NCI-H187 (cell line): Measurements from ENCODE around the gene RTKN2.
"Not testable (repeated sequence)": the region's sequence is repeated elsewhere in the genome, so short reads cannot be mapped to it uniquely, and the experiment has no call there.

Experiments
- DNase-seq, 2 experiments: peaks; one replicate each; lab custom pipeline; 2025; lab: John Stamatoyannopoulos, UW

RTKN2 gene

DNA sequence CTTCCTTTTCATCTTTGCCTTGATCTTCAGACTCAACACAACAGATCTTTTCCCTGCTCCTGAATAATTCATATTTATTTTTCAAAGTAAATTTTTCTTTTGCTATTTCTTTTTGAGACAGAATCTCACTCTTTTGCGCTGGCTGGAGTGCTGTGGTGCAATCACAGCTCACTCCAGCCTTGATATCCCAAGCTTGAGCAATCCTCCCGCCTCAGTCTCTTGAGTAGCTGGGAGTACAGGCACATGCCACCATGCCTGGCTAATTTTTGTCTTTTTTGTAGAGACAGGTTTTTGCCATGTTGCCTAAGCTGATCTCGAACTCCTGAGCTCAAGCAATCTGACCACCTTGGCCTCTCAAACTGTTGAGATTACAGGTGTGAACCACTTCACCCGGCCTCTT is 9.2 kb downstream of the RTKN2 start:
- DNase-seq, result no peak

DNA sequence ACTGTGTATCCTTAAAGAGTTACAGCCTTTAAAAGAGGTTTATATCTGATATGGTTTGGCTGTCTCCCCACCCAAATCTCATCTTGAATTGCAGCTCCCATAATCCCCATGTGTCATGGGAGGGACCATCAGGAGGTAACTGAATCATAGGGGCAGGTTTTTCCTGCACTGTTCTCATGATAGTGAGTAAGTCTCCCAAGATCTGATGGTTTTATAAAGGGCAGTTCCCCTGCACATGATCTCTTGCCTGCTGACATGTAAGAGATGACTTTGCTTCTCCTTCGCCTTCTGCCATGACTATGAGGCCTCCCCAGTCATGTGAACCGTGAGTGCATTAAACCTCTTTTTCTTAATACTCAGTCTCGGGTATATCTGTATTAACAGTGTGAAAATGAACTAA is 9.7 kb downstream of the RTKN2 start:
- no peak for DNase-seq

DNA sequence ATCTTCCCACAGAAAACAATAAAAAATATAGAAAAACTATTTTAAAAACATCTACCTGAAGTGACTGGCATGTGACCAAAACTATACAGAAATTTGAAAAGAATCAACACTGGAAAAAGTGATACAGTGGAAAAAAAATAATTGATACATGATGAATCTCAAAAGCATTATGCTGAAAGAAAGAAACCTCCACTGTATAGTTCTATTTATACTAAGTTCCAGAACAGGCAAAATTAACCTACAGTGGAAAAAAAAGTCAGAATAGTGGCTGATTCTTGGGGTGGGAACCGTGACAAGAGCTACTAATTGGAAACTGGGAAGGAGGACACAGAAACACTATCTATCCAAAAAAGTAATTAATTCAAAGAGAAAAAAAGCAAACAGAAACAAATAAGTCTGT is 14.9 kb downstream of the RTKN2 start:
- no peak for DNase-seq

DNA sequence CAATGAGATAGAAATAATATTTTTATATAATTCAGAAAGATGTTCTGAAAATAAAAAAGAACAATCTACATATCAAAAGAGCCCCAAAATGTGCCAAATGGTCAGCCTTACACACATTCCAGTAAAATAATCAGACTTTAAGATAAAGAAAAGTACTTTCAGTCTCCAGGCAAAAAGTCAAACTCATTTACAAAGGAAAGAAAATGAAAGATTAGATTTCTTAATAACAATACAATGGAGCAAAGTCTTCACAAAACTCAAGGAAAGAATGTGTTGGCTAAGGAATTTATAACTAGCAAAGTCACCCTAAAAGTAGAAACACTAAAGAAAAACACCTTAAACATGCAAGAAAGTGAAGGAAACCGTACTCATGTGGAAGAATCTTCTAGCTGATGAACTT is 16.6 kb downstream of the RTKN2 start:
- no peak for DNase-seq

DNA sequence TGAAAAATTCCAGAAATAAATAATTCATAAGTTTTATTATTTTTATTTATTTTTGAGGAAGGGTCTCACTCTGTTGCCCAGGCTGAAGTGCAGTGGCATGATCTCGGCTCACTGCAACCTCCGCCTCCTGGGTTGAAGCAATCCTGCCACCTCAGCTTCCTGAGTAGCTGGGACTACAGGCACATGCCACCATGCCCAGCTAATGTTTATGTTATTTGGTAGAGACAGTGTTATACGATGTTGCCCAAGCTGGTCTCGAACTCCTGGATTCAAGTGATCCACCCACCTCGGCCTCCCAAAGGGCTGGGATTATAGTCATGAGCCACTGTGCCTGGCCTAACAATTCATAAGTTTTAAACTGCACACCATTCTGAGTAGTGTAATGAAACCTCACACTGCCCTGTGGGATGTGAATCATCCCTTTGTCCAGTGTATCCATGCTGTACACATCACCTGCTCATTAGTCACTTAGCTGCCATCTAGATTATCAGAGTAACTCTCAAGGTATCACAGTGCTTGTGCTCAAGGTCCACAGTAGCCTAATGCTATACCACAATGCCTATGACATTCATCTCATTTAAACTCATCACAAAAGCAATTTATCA is 17.9 kb downstream of the RTKN2 start:
- no peak for DNase-seq

DNA sequence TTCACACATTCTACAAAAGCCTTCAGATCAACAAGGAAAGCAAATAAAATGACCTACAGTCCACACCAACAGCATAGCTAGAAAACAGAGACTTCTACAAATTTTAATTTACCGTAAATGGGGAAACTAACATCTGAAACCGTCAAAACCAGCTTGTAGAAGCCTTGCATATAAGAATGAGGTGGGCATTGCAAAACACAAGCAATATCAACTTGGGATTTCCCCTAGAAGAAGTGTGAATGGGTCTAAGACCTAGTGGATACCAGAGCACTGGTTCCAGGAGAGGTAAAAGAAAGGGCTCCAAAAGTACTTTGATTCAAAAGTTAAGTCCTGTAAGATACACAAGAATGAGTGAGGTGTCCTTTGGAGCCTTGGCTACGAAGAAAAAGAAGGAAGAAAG is 18.7 kb downstream of the RTKN2 start:
- DNase-seq, result no peak

DNA sequence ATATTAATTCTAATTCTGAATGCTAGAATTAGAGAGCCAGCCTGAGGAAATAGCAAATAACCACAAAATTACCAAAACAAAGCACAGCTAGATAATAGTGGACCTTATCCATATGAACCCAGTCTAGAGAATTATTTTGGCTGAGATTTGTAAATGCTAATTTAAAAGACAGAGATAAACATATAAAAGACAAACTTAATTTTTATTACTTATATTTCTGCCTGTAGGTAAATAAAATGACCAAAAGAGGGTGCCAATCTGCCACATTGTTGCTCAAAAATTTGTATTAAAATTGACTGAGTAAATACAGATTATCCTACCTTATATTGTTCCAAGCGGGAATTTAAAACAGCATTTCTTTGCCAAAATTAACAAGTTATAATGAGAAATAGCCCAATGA is 20.2 kb downstream of the RTKN2 start:
- no peak for DNase-seq

DNA sequence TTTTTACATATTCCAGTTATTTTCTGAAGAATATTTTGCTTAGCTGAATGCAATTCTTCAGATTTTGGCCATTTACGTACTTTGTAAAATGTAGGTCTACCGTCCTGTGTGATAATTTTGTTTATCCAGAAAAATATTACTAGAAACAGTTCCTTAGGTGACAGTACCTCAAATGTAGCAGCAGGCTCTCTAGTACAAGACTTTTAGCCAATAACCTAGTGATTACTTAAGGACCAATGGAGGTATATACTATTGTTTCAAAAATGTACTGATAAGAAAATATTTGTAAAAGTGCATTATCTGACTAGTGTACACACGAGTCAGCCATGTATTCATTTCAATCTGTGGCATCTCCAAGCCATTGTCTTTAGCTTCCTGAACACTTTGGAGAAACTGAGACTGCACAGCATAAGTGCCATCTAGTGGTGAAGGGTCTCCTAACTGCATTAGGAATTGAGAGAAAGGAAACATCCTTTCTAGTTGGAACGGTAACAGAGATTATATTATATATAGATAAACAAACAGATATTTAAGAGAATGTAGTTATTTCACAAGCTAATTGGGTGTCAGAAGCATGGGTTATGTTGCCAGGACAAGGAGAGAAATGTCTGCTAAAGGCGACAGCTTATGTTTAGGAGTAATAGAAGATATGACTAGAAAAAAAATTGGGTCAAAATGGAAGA is 23.7 kb downstream of the RTKN2 start:
- peak in 1 of 2 experiments; percentile 1 for DNase-seq

DNA sequence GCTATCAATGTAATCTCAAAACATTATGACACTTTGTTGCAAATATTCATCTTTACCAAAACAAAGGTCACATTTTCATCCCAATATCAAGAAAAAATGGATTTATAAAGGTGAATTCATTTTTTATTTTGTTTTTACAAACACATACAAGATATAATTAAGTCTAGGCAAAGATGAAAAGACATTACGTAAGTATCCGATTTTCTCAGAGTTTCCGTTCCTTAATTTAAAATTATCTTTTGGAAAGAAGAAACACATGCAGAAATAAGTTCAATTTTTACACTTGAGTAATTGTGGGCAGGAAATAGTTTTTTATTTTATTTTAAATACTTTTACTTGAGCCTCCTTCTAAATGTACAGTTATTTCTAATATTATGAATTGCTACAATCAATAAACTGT is 24.6 kb downstream of the RTKN2 start:
- no peak for DNase-seq

DNA sequence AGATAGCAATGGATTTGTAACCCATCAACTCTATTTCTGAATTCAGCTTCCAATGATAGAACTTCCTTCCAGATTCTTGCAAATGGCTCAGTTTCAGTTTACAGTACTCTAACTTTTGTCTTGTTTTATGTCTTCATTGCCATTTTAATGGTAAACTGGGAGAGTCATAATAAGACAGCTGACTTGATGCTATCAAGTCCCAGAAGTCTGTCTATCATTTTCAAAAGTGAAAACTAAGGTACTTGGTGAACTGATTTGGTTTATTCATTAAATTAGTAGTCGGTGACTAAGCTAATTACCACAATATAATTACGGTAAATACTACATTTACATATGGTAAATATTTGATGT is 25.0 kb downstream of the RTKN2 start:
- no peak for DNase-seq

DNA sequence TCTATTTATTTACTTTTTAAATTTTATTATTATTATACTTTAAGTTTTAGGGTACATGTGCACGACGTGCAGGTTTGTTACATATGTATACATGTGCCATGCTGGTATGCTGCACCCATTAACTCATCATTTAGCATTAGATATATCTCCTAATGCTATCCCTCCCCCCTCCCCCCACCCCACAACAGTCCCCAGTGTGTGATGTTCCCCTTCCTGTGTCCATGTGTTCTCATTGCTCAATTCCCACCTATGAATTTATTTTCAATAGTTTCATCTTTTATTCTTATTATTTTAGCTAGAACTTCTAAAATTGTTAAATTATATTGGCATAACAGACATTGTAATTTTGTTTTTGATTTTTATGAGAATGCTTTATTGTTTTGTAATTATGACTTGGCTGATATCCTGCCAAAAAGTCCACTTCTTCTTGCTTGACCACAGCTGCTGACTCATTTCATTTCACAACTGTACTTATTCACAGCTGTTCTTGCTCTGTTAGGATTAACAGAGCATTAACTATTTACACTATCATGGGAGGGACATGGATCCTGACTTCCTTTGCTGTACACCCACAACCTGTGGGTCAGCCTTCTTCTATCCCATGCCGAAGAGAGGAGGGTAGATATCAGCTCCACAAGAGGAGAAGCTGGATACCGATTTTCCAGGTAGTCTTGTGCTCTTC is 25.5 kb downstream of the RTKN2 start:
- DNase-seq, result not testable (repeated sequence)

DNA sequence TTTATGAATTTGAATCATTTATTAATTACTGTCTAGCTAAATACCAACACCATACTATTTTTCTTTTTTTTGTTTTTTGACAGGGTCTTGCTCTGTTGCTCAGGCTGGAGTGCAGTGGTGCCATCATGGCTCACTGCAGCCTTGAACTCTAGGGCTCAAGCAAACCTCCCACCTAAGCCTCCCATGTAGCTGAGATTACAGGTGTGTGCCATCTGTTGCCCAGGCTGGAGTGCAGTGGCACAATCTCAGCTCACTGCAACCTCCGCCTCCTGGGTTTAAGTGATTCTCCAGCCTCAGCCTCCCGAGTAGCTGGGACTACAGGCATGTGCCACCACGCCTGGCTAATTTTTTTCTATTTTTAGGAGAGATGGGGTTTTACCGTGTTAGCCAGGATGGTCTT is 27.1 kb downstream of the RTKN2 start:
- DNase-seq, result not testable (repeated sequence)

DNA sequence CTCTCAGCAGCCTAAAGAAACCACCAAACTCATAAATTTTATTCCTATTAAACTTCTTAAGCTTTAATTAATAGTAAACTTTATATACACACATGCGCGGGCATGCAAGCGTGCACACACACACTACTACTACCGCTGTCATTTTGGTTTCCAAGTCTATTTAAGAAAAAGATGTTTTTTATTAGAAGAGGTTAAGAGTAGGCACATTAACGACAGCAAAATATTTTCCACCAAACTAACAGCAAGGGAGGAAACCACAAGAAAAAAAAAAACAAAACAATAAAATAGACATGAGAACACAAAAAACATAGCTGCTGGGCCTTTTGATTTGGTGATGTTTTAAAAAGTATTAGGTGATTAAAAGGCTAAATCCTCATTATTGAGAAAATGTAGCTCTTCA is 28.6 kb downstream of the RTKN2 start:
- DNase-seq, result no peak

DNA sequence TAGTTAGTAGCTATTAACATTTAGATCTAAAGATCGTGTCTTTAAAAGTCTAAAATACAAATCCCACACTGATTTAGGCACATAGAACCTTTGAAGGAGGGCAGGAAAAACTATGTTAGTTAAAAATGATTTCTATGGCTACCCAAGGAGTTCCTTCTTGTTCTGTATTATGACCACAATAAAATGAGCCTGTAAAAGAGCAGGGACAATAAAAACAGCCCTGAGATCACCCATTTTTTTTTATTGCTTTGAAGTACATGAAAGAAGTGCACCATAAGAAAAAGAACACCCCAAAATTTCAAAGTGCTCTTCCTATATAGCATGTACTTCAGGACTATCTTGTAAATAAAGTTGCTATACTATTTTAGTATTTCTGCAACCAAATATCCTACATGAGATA is 29.8 kb downstream of the RTKN2 start:
- DNase-seq, result no peak

DNA sequence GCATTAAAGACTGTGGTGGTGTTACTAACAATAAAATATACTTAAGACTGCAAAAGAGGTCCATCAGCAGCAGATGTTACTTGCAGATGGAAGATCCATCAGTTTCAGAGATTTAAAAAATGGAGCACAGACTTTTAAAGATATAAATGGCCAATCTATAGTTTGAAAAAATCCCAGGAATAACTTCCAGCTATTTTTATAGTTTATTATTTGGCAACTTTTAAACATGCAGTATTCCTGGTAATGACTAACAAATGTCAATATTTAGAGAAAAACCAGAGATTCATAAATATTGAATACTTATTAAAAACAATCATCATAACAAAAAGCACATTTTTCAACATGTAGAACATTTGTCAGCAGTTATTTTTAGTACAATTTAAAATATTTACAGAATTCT is 30.7 kb downstream of the RTKN2 start:
- no peak for DNase-seq

DNA sequence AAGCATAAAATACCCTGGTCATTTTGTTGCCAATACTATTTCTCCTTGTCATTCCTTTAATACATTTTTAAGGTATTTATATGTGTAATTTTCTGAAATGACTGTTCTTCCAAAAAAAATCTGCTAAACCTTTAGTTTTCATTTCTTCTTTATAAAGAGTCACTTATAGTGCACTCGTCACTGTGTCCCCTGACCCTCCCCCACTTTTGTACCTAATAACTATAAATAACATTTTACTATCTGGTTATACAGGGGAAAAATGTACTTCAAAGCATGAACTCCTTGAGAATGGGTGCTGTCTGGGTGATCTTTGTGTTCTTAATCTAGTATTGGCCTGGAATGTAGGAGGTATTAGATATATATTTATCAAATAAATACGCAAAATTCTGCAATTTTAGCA is 31.1 kb downstream of the RTKN2 start:
- DNase-seq, result no peak

DNA sequence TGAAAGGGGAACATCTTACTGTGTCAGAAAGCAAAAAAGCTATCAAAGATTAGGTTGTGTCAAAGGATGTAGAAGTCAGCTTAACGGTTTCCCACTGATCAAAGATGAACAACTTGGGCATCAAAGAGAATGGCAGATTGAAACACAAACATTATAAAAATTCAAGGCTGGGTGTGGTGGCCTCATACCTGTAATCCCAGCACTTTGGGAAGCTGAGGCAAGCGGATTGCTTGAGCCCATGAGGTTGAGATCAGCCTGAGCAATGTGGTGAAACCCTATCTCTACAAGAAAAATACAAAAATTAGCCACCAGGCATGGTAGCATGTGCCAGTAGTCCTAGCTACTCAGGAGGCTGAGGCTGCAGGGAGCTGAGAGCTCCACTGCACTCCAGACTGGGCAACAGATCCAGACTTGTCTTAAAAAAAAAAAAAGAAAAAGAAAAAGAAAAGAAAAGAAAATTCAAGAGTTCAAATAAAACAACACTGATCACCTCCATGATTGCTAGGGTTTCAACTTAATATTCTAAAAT is 34.5 kb downstream of the RTKN2 start:
- no peak for DNase-seq

DNA sequence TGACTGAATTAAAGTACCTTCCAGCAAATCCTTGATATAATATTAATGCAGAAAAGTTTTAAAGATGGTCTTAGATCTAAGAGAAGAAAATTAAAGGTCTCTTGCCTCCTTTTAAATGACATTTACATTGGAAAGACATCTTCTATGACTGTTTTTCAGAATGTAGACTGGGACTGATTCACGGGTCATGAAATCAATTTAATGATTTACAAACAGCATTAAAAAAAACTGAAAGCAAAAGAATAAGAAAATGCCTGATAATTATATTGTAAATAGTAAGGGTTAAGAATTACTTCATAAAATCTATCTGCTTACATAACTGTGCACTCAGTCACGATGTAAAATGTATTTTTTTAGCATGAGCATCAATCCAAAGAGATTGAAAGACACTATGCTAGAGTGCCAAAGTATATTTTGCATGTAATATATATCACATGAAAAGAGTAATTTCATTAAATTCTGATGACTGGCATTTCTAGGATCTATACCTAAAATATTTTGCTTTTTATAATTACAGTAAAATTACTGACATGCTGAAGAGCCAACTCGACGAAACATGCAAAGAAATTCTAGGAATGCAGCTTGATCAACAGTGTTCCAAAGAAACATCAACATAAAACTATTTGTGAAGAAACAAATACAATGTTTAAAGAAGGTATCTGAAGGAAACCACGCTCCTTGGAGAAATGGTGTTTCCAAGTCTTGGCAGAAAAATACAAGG is 35.1 kb downstream of the RTKN2 start:
- no peak for DNase-seq

DNA sequence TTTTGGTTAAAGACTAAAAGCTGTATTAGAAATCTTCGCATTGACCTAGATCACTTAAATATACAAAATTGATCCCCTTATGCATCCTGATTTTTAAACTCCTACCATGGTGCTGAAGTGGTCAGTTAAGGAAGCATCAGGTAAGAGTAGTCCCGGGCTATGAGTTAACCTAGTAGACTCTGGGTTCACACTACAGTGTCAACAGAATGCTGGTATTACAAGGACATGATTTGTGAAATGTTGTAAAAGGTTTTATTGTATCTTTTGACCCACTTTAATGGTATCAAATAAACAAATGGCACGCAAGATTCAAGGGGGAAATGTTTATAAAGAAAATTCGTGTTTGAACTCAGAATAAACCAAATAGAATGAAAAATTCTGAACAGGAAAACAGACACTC is 36.8 kb downstream of the RTKN2 start:
- no peak for DNase-seq

DNA sequence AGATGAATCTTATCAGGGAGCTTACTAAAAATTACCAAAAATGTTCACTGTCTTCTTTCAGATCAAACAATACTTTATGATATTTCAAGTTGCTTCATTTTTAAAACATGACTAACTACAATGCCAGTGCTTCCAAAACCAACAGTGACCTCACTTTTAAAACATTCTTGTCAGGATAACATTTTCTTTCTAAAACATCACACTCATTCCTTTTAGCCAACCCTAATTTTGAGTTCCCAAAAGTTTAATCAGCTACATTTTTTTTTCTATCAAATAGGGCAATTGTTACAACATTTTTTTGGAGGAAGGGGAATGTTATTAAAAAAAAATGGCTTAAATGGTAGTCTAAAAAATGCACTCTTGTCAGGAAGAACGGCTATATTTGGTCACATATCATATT is 37.3 kb downstream of the RTKN2 start:
- no peak for DNase-seq

DNA sequence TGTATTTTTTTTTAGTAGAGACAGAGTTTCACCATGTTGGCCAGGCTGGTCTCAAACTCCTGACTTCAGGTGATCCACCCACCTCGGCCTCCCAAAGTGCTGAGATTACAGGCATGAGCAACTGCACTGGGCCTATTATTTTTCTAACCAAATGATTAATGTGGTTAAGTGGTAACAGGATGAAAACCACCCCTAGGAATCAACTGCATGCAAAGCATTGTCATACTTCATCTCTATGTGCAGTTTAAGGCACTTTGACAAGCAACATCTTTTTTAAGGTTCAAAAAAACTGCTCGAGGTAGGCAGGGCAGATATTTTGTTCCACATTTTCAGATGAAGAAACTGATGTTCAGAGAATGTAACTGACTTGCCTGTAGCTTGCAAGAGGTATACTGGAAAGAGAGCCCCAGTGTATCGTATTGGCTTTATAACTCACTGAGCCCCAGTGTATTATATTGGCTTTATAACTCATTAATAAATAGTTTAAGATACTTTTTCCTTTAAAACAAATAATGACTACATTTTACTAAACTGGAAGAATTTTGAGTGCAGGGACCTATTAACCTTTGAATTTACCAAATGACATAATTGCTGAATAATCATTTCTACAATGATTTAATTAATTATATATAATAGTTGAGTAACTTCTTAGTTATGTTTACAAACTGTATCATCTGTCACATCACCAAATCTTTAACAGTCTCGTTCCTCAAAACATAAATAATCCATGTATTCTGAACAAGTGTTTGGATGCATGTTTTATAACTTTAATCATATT is 38.1 kb downstream of the RTKN2 start:
- no peak for DNase-seq

DNA sequence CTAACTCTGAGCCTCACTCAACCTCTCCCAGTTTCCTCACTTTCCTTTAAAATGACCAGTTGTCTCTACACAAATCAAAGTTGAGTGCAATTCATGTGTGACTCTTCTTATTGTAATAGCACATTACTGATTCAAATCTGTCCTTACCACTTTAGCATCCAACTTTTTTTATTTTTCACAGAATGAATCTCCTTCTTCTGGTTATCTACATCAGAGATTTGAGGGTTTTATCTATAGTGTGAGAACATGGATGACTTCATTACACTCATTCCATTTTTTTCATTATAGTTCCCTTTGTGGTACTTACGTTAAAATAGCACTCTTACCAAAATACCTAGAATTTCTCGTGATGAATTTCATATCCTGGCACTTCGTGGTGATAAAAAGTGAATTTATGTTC is 43.3 kb downstream of the RTKN2 start:
- no peak for DNase-seq
